ENCODE data around the gene MARCKS.

MARCKS gene

DNA sequence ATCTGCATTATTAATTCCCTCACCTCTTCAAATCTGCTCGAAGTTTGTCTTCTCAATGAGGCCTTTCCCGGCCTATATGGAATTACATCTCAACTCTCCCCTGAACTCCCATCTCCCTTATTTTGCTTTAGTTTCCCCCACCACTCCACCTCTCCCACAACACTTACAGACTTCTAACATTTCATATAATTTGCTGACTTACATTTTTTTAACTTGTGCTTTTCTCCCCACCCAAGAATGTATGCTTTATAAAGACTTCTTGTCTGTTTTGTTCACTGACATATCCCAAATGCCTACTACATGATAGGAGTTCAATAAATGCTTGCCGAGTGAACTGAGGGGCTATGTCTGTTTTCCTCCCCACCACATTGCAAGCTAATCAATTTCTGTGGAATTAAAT lies 3.9 kb upstream of the MARCKS start:
- no peaks in the 10 kb centered on the region for H3K27me3 ChIP-seq (ENCODE audit: insufficient read depth, low read length, poor library complexity)
- no peak for ATAC-seq (ENCODE audit: insufficient read depth, low read depth)
- no peak overlapping the region for H3K4me2 ChIP-seq (ENCODE audit: insufficient read depth, low read length)
- no peaks in the 10 kb centered on the region for H3K36me3 ChIP-seq (ENCODE audit: insufficient read depth, low read length)
- no peak overlapping the region for H3K9ac ChIP-seq (ENCODE audit: low read depth, low read length)
- DNase-seq: no peak
- H2AFZ ChIP-seq (ENCODE audit: low read depth, low read length): no peak overlapping the region
- no peak overlapping the region for H3K4me3 ChIP-seq (ENCODE audit: low read depth in 1 of 2, low read length in 2 of 2)
- no peaks in the 10 kb centered on the region for H4K20me1 ChIP-seq (ENCODE audit: insufficient read depth, low read length)
- H3K27ac ChIP-seq (ENCODE audit: low read length): no peak overlapping the region
- H3K4me1 ChIP-seq (ENCODE audit: insufficient read depth, low read length): peaks cover 4% of the 10 kb centered on the region
- TF ChIP-seq EZH2 (IDR thresholded peaks at IDR 0.05; ENCODE audit: borderline replicate concordance, low read depth, low read length, severe bottlenecking): no peak
- TF ChIP-seq CTCF (IDR thresholded peaks at IDR 0.05; ENCODE audit: borderline replicate concordance, extremely low read depth, low read length, poor library complexity, severe bottlenecking): no peak
- H3K79me2 ChIP-seq (ENCODE audit: insufficient read depth, low read length): no peaks in the 10 kb centered on the region
- H3K9me3 ChIP-seq (ENCODE audit: insufficient read depth, low read length, severe bottlenecking): peaks cover under 1% of the 10 kb centered on the region

DNA sequence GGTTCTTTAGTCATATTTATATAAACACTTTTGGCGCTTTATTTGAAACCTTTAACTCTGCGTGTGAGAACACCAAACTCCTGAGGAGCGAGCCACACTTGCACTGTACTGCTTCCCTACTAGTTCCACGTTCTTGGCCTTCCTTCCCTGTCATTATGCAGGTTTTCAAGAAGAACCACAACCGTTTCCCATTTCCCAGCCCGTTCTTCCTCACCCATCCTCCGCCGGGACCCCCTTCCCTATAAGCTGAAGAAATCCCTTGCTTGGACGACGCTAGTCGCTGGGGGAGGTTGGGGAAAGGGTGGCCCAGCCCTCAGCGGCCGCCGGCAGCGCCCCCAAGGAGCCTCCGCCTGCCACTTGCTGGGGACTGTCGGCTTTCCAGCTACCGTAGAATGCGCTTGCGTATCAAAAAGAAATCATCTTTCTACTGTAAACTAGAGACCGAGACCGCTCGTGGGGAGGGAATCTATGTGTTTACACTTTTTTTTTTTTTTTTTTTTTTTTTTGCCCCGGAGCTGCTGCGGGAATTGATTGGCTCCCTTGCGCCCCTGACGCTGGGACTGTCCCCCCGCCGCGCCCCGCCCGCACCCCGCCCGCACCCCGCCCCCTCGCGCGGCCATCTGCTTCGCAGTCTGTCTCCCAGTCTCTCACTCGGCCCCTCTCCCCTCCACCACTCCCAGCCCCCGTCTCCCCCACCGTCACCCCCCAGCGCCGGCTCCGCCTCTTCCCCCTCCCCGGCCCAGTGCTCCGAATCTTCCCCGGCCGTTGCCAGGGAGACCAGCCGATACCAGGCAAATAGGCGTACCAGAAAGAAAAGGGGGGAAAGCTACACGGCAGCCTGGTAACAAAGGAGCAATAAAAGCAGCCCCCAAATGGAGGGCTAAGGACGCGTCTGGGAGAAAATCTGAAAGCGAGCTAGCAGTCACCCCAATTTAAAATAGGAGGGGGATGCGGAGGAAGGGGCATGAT lies 2.3 kb upstream of the MARCKS start:
- TF ChIP-seq EZH2 (IDR thresholded peaks at IDR 0.05; ENCODE audit: borderline replicate concordance, low read depth, low read length, severe bottlenecking): no peak
- TF ChIP-seq CTCF (IDR thresholded peaks at IDR 0.05; ENCODE audit: borderline replicate concordance, extremely low read depth, low read length, poor library complexity, severe bottlenecking): no peak
- no peak overlapping the region for H3K9ac ChIP-seq (ENCODE audit: low read depth, low read length)
- H2AFZ ChIP-seq (ENCODE audit: low read depth, low read length): no peak overlapping the region
- peaks cover 9% of the 10 kb centered on the region for H3K9me3 ChIP-seq (ENCODE audit: insufficient read depth, low read length, severe bottlenecking)
- DNase-seq (no peak), ATAC-seq (ENCODE audit: insufficient read depth, low read depth) (no peak)
- no peaks in the 10 kb centered on the region for H3K4me1 ChIP-seq (ENCODE audit: insufficient read depth, low read length)
- H3K4me3 ChIP-seq (ENCODE audit: low read depth in 1 of 2, low read length in 2 of 2): no peak overlapping the region
- no peaks in the 10 kb centered on the region for H3K27me3 ChIP-seq (ENCODE audit: insufficient read depth, low read length, poor library complexity)
- no peak overlapping the region for H3K27ac ChIP-seq (ENCODE audit: low read length)
- H4K20me1 ChIP-seq (ENCODE audit: insufficient read depth, low read length): no peaks in the 10 kb centered on the region
- no peaks in the 10 kb centered on the region for H3K36me3 ChIP-seq (ENCODE audit: insufficient read depth, low read length)
- no peak overlapping the region for H3K4me2 ChIP-seq (ENCODE audit: insufficient read depth, low read length)
- H3K79me2 ChIP-seq (ENCODE audit: insufficient read depth, low read length): no peaks in the 10 kb centered on the region

GRCh38 chr6:113855500-113856374 lies 1.4 kb upstream of the MARCKS start:
- Histone ChIP-seq H2AFZ (ENCODE audit: low read depth, low read length) (no peak overlapping the region), H3K4me3 (ENCODE audit: low read depth in 1 of 2, low read length in 2 of 2) (no peak overlapping the region), H3K27me3 (ENCODE audit: insufficient read depth, low read length, poor library complexity) (no peaks in the 10 kb centered on the region), H3K27ac (ENCODE audit: low read length) (no peak overlapping the region), H3K9ac (ENCODE audit: low read depth, low read length) (no peak overlapping the region), H4K20me1 (ENCODE audit: insufficient read depth, low read length) (no peaks in the 10 kb centered on the region), H3K36me3 (ENCODE audit: insufficient read depth, low read length) (no peaks in the 10 kb centered on the region), H3K4me2 (ENCODE audit: insufficient read depth, low read length) (no peak overlapping the region), H3K79me2 (ENCODE audit: insufficient read depth, low read length) (no peaks in the 10 kb centered on the region), H3K4me1 (ENCODE audit: insufficient read depth, low read length) (no peaks in the 10 kb centered on the region), H3K9me3 (ENCODE audit: insufficient read depth, low read length, severe bottlenecking) (peaks cover 9% of the 10 kb centered on the region)
- no peak for TF ChIP-seq CTCF (IDR thresholded peaks at IDR 0.05; ENCODE audit: borderline replicate concordance, extremely low read depth, low read length, poor library complexity, severe bottlenecking)
- ATAC-seq (ENCODE audit: insufficient read depth, low read depth) (no peak), DNase-seq (no peak)

Data from DND-41 (cell line).